NCI-H510A treated with DMSO at 0.1 percent for 48 hours (cell line): ENCODE measurements around the gene SPECC1.
"Not testable (repeated sequence)": the region's sequence is repeated elsewhere in the genome, so short reads cannot be mapped to it uniquely, and the experiment has no call there.

Experiments used
- DNase-seq: peaks from one replicate; lab custom pipeline; 2025; lab: John Stamatoyannopoulos, UW

Gene SPECC1

GRCh38 chr17:20208717-20209116 is 199.6 kb downstream of the SPECC1 start:
- DNase-seq, result no peak

GRCh38 chr17:20210180-20210579 is 201.0 kb downstream of the SPECC1 start:
- DNase-seq, result no peak

DNA sequence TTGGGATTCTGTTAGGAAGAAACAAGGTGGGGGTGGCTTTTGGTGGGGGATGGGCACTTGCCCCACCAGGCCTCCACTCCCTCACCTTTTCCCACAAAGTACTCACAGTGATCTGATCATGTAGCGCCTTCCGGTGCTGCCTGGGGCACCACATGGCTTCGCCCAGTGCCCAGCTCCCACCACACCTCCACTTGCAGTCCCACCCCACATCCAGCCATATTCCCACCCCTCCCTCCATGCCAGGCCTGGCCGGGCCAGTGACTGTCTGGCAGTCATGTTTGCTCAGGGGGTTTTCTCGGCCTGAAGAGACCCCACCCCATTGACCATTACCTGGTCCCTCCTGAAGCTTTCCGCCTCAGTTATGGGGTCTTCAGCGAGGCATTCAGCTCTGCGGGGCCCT is 201.5 kb downstream of the SPECC1 start:
- DNase-seq, result no peak

DNA sequence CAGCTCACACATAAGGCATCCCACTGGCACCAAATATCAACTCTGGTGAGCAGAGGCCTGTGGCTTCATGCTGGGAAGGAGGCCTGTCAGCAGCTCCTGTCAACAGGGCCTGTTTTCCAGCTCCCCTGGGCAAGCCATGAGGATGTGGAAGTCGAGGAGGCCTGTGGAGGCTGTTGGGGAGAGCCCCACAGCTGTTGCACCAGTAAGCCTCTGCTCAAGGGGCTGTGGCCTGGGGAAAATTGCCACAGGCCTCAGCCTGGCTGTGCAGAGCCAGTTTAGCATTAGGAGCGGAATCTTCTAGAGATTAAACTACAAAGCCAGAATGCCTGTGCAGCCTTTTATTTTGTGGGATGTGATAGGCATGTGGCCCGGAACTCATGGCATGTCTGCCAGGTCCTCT is 202.1 kb downstream of the SPECC1 start:
- no peak for DNase-seq

DNA sequence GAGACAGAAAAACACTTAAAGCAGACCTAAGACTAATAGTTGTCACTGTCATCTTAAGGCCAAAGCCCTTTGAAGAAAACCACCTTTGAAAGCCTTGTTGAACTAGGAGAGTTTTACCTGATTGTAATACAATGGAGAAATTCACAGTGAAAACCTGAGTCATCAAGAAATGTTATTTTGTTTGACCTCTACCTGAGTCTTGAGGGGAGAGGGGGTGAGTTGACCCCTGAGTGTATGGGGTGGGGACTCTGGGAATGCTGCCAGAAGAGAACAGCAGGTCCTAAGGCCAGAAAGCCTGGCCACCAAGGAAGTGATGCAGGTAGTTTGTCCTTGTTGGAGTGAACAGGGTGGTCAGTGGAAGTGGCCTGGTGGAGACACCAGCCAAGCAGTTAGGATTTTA is 204.3 kb downstream of the SPECC1 start:
- DNase-seq, result no peak

DNA sequence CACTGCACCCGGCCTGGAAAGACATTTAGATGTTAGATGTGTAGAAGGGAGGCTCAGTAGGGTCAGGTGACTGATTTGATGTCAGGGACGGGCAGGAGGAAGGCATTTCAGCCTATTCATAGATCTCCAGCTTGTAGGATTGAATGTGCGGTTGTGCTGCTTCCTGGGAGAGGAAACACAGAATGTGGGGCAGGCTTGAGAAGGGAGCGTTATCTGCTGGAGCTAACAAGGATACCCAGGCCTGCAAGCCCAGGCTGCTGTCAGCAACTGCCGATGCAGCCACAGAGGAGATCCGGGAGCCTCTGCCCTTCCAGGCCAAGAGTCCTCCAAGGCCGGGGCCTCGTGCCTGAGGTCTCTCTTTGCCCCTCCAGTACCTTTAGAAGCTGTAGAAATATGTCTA is 205.6 kb downstream of the SPECC1 start:
- DNase-seq, result no peak

DNA sequence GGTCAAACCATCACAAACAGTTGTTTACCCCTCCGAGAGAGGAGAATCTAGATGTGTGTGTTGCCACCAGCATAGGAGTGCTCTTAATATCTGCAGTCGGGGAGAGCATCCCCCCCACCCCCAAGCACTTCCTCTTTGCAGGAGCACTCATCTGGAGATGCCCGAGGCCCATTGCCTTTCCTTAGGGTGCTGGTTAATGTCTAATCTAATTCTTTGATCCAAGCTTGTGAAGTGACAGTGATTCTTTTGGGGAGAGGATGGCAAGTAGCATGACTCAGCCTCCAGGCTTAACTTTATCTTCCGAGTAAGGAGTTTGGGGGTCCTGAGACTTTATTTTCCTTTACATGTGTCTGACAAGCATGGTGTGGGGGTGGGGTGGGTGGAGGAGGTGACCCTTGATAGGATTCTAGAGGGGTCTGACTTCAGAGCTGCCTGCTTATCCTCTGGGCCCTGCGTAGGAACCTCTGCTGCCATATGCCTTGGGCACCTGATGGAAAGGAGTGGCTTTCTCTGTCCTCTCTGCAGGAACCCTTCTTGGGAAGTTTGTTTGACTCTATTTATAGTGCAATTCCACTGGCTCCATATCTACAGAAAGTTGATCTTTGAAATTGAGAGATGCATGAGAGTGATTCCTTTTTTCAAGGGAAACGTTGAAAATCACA is 207.1 kb downstream of the SPECC1 start:
- no peak for DNase-seq

- no peak for DNase-seq
Observed at GRCh38 chr17:20216853-20217252, 207.7 kb downstream of the SPECC1 start.

DNA sequence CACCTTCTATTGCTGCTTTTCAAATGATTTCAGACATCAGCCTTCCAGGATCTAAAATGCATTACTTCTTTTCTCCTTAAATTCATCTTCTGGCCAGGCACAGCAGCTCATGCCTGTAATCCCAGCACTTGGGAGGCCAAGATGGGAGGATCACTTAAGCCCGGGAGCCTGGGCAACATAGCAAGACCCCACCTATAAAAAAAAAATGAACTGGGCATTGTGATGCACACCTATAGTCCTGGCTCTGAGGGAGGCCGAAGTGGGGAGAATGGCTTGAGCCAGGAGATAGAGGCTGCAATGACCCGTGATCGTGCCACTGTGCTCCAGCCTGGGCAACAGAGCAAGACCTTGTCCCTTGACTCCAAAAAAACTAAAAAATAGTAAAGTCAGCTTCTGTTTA is 208.5 kb downstream of the SPECC1 start:
- DNase-seq, result no peak

- DNase-seq, result no peak
Observed at GRCh38 chr17:20218272-20218671, 209.1 kb downstream of the SPECC1 start.

- peak; percentile 11 for DNase-seq
Observed at GRCh38 chr17:20223808-20224328, 214.7 kb downstream of the SPECC1 start.

DNA sequence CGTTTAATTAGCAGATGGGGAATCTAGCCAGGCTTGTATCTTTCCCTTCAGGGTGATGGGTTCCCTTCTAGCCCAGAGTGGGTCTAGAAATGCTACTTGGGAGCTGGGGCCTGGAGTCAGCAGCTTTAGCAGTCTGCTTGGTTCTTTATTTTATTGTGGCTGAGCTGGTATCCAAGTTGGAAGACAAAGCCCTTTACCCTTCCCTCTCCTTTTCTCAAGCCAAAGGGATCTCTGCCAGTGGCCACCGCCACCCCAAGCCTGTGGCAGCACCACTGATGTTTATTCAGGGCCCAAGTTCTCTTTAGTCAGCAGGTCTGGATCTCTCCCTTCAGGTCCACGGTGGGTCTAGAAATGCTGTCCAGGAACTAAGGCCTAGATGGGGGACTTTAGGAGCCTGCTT is 215.2 kb downstream of the SPECC1 start:
- DNase-seq, result no peak

GRCh38 chr17:20225162-20226115 is 216.3 kb downstream of the SPECC1 start:
- peak; percentile 5 for DNase-seq

DNA sequence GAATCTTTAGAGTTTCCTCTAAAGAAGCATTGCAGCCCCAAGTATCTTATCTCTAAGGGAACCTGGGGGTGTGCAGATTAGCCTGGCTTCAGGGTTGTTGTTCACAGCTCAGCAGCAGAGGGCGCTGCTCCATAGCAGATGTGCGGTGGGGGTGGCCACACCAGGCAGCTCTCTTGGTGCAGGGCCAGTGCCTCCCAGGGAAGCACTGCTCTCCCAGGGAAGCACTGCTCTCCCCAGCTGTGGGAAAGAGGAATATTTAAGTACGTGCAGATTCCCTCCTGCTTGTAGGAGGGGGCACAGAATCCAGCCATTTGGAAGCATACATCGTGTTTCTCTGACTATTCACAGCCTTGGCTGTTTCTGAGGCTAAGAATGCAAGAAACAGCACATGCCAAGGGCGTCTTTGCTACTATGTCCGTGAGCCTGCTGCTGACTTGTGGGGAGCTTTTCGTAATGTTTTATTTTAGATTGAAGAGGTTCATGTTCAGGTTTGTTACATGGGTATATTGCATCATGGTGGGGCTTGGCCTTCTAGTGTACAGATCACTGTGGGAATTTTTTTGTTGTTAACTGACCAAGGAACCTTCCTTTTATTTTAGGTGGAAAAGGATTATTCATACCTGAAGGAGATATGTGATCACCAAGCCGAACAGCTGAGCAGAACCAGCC is 217.8 kb downstream of the SPECC1 start:
- DNase-seq, result peak; percentile 82

DNA sequence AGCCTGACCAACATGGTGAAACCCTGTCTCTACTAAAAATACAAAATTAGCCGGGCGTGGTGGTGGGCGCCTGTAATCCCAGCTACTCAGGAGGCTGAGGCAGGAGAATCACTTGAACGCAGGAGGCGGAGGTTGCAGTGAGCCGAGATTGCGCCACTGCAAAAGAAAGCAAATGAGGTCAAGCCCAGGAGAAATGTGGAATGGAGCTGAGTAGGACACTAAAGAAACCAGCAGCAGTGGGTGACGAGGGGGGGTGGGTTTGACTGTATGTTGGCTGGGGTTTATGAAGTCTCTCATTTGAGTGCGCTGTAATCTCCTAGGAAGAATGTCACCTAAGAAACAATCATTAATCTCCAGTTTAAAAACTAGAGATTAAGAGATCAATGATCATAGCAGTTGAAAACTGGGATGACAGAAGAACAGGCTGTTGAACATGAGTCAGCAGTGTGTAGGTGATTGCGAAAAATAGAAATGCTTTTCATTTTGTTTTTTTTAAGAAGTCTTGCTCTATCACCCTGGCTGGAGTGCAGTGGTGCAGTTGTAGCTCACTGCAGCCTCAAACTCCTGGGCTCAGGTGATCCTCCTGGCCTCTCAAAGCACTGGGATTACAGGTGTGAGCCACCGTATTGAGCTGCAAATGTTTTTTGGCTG is 218.7 kb downstream of the SPECC1 start:
- DNase-seq, result not testable (repeated sequence)

DNA sequence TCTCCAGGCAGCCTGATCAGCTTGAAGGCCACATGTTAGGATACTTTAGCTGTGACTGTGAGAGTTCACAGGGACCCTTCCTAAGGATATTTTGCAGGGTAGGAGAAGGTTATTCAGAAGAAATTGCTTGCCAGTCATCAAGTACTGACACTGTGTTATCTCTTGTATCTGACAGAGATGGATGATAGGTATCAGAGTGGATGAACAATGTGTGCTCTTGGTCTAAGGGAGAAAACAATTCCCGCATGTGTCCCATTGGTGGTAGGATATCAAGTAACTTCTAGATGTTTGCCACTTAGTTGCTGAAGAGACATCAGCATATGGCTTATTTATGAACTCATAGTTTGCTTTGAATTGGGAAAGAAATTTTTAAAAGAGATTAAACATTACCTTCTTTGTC is 219.3 kb downstream of the SPECC1 start:
- no peak for DNase-seq

GRCh38 chr17:20228860-20229259 is 219.7 kb downstream of the SPECC1 start:
- DNase-seq, result no peak

DNA sequence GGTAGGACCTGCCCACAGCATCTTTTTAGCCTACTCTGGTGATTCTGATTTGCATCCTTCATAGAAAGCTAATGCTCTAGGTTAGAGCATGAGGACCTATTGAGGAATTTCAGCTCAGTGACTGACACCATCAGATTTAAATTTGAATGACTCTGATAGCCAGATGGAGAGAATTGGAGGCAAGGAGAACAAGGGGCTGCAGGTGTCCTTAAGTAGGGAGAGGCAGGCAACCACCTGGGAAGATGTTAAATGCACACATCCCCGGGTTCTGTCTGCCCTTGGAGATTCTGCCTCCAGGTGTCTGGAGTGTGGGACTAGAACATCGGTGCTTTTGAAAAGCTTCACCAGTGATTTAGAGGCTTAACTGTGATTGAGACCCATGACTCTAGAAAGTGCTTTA is 221.8 kb downstream of the SPECC1 start:
- DNase-seq, result no peak

DNA sequence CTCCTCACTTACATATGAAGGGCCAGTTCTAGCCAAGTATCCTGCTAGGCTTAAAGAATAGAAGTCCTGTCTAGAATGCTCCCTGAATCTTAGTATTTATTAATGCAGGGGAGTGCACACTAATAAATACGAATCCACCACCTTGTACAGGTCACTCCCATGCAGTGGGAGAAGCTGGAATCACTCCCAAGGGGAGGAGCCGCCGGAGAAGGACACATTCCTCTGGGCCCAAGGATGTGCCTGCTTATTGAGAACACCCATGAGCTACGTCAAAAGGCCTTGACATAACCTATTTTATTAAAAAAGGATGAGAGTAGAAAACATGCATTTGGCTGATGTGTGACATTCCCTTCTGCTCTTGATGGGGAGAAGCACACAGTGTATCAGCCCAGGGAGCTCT is 223.5 kb downstream of the SPECC1 start:
- no peak for DNase-seq

DNA sequence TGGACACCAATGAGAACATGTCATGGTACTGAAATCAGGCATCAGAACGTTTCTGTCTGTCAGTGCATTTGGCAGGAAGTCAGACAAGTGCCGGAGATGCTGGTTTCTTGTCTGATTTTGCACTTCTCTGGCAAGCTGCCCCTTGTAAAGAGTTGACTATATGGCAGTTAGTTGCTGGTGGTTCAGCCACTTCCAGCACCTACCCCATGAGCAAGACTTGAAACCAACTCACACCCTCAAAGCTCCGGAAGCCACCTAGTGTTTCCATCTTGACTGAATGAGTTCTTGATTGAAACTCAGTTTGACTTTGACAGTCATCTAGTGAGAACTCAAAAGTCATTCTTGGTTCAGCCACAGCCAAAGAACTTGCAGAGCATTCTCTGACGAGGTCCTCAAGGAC is 225.1 kb downstream of the SPECC1 start:
- no peak for DNase-seq

- DNase-seq, result no peak
Observed at GRCh38 chr17:20235747-20236146, 226.6 kb downstream of the SPECC1 start.

DNA sequence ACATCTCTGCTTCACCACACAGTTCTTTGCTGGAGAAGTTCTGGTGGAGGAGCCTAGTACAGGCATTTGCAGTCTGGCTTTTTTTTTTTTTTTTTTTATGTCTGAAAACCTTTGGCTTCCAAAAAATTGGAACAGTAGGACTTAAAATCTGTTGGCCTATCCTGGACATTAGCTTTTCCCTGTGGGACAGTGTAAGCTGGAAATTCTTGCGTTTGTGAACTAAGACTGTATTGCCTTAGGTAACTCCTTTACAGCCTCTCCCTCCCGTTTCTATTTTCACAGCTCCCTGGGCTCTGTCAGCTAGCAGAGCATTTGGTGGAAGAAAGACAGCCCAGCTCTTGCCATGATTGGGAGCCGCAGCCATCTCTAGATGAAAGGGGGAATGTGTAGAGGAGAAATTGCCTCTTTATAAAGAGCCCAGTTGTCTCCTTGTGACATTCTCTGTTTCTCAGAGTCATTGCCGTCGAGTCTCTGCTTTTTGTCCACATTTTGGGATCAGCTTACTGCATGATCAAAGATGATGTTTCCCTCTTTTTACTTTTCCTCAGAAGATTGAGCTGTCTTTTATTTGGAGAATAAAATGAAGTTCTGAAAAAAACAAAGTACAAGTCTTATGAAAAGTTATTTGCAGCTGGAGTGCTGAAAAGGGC is 227.5 kb downstream of the SPECC1 start:
- DNase-seq, result no peak
